Endothelial cell of umbilical vein (primary cell): Measurements from ENCODE around the gene CAMKMT. TPM values are rescaled to one million over a fixed set of nuclear protein-coding genes. Genes with fewer than 3 reads are reported as not detected.

Source experiments
- BruUV-seq: library from RNA; stranded (reverse); fragments of 400-500 nt; replicated peaks from 2 replicates; lab custom pipeline; 2021; lab: Mats Ljungman, UMichigan
- CTCF ChIA-PET: fragments of 300-600, 350-600 bp; sonication (Branson Sonifier 250); formaldehyde crosslinking; loops from one replicate; lab custom pipeline; 2021; ENCODE audit warnings: antibody characterized with exemption, inconsistent platforms; lab: Charles Lee
- POLR2A ChIA-PET: fragments of 300-600, 350-600 bp; sonication (Branson Sonifier 250); formaldehyde crosslinking; loops from one replicate; lab custom pipeline; 2021; ENCODE audit warnings: antibody characterized with exemption, inconsistent platforms; lab: Charles Lee
- DNase-seq: peaks from one replicate; pipeline ENCODE4 v3.0.0-alpha.2; 2011; ENCODE audit warnings: low read depth, low spot score
- FAIRE-seq: peaks from 2 replicates; lab custom pipeline; 2011; peaks lifted over from hg19 to GRCh38; lab: Jason Lieb, UNC
- H2AFZ ChIP-seq: 2 replicates; pipeline ENCODE4 v1.6.0; 2012; ENCODE audit warnings: low read depth, low read length, control low read depth, inconsistent platforms
- H3K27ac ChIP-seq: 2 replicates; pipeline ENCODE4 v1.5.1; 2011; ENCODE audit warnings: low read depth, mild to moderate bottlenecking, control low read depth, low read length, moderate library complexity; ENCODE audit not compliant: insufficient read depth
- H3K27me3 ChIP-seq, 2 experiments: 2 replicates each; pipeline versions ENCODE4 v1.6.0 to v1.6.1; 2011; ENCODE audit warnings: low read length in 2 of 2, mixed read lengths in 1 of 2; ENCODE audit not compliant: control insufficient read depth in 2 of 2, insufficient read depth in 2 of 2
- H3K36me3 ChIP-seq, 2 experiments: 2 replicates in 1 of 2; 3 replicates in 1 of 2; pipeline ENCODE4 v1.5.1; 2011; ENCODE audit warnings: low read length in 2 of 2, mild to moderate bottlenecking in 1 of 2, moderate library complexity in 1 of 2; ENCODE audit not compliant: control insufficient read depth in 2 of 2, insufficient read depth in 2 of 2; ENCODE audit errors: extremely low read depth in 1 of 2
- H3K4me1 ChIP-seq: 3 replicates; pipeline ENCODE4 v1.5.1; 2011; ENCODE audit warnings: mild to moderate bottlenecking, low read length; ENCODE audit not compliant: control insufficient read depth, insufficient read depth; ENCODE audit errors: extremely low read depth
- H3K4me2 ChIP-seq: 2 replicates; pipeline ENCODE4 v1.6.1; 2011; ENCODE audit warnings: low read length, control low read depth, mixed read lengths; ENCODE audit not compliant: insufficient read depth
- H3K4me3 ChIP-seq, 3 experiments: fragments of 200-600 bp in 1 of 3; sonication (generic), shearing (Covaris generic) in 1 of 3; replicated peaks in 1 of 3; 2 replicates each; pipeline ENCODE4 v1.5.1; 2011 to 2016; ENCODE audit warnings: control low read depth in 3 of 3, low read length in 3 of 3, mild to moderate bottlenecking in 2 of 3, inconsistent platforms in 1 of 3, low read depth in 1 of 3, moderate library complexity in 1 of 3; ENCODE audit not compliant: insufficient read depth in 1 of 3
- H3K79me2 ChIP-seq: 2 replicates; pipeline ENCODE4 v1.6.0; 2012; ENCODE audit warnings: low read length, inconsistent platforms; ENCODE audit not compliant: control insufficient read depth, insufficient read depth
- H3K9ac ChIP-seq: replicated peaks from 2 replicates; pipeline ENCODE3; 2011; ENCODE audit warnings: low read length, control low read depth; ENCODE audit not compliant: insufficient read depth; ENCODE audit errors: extremely low read depth
- H3K9me1 ChIP-seq: replicated peaks from 3 replicates; pipeline ENCODE4 v1.6.0; 2011; ENCODE audit warnings: mild to moderate bottlenecking, low read length; ENCODE audit not compliant: control insufficient read depth, insufficient read depth; ENCODE audit errors: extremely low read depth
- H3K9me3 ChIP-seq: replicated peaks from 2 replicates; pipeline ENCODE4 v1.5.1; 2012; ENCODE audit warnings: low read length, inconsistent platforms; ENCODE audit not compliant: control insufficient read depth, insufficient read depth
- H4K20me1 ChIP-seq: replicated peaks from 2 replicates; pipeline ENCODE3; 2011; ENCODE audit warnings: mild to moderate bottlenecking, low read length; ENCODE audit not compliant: control insufficient read depth, insufficient read depth; ENCODE audit errors: extremely low read depth
- EZH2 ChIP-seq: IDR thresholded peaks from 2 replicates; pipeline ENCODE4 v1.6.1; 2012; ENCODE audit warnings: borderline replicate concordance, low read depth, mild to moderate bottlenecking, moderate library complexity, low read length, inconsistent platforms; ENCODE audit not compliant: severe bottlenecking
- FOS ChIP-seq: IDR thresholded peaks from 2 replicates; pipeline ENCODE4 v1.6.1; 2011; ENCODE audit warnings: mild to moderate bottlenecking, low read length, moderate library complexity, borderline replicate concordance; ENCODE audit not compliant: insufficient read depth
- GATA2 ChIP-seq: IDR thresholded peaks from 2 replicates; pipeline ENCODE4 v1.7.0; 2011; ENCODE audit warnings: low read depth, mild to moderate bottlenecking, moderate library complexity, mixed read lengths, low read length; ENCODE audit not compliant: insufficient read length, insufficient read depth
- JUN ChIP-seq: IDR thresholded peaks from 2 replicates; pipeline ENCODE4 v1.6.1; 2011; ENCODE audit warnings: borderline replicate concordance, low read depth; ENCODE audit not compliant: insufficient read length, insufficient read depth
- MYC ChIP-seq: IDR thresholded peaks from one replicate; pipeline ENCODE4 v1.6.1; 2011; ENCODE audit warnings: mild to moderate bottlenecking, low read depth, low read length
- POLR2A ChIP-seq: IDR thresholded peaks from 2 replicates; pipeline ENCODE4 v1.6.1; 2012; ENCODE audit warnings: low read depth, mild to moderate bottlenecking, control low read depth, low read length
- POLR2AphosphoS5 ChIP-seq: IDR thresholded peaks from 2 replicates; pipeline ENCODE4 v1.6.1; 2012; ENCODE audit warnings: low read depth, mild to moderate bottlenecking, control low read depth, low read length, moderate library complexity; ENCODE audit not compliant: insufficient read depth
- dilution Hi-C: fragments of 300-500 bp; cut with MboI; formaldehyde crosslinking; loops from one replicate; pipeline ENCODE4 v1.15.0; 2019; ENCODE audit warnings: low sequenced_read_pairs; ENCODE audit not compliant: extremely low pct_ligation_motif_present
- intact Hi-C: fragments of 100-400 bp; cut with micrococcal nuclease; formaldehyde crosslinking; loops from one replicate; pipeline ENCODE4 v1.10.0; 2022
- polyA plus RNA-seq, 4 experiments: library from polyadenylated mRNA; depleted of rRNA in 3 of 4; stranded (reverse) in 3 of 4; unstranded in 1 of 4; fragments of >200 nt; gene quantifications; 2 replicates each; pipeline versions ENCODE4 v1.2.1 to v1.2.3, GENCODE V29; 2011 to 2012; ENCODE audit warnings: missing spikeins in 1 of 4
- total RNA-seq: library from RNA; stranded (reverse); gene quantifications from 2 replicates; pipeline ENCODE4 v1.2.3, GENCODE V29; 2021
- TF ChIP-seq, protein P1 (sequence below): IDR thresholded peaks from 2 replicates; pipeline ENCODE4 v1.6.1; 2011; ENCODE audit not compliant: insufficient read depth, insufficient read length
- TF ChIP-seq, protein P2 (sequence below), 2 donors: IDR thresholded peaks; 1 replicate in 1 of 2; 2 replicates in 1 of 2; pipeline ENCODE4 v1.5.1; 2011; ENCODE audit warnings: low read length in 2 of 2, mild to moderate bottlenecking in 2 of 2, moderate library complexity in 2 of 2, control low read depth in 1 of 2, inconsistent platforms in 1 of 2, low read depth in 1 of 2; ENCODE audit not compliant: insufficient read depth in 1 of 2; ENCODE audit errors: extremely low read depth in 1 of 2

CAMKMT gene
- total and polyA plus RNA-seq, 2 donors (not counting 3 experiments of a cell fraction or from before 2014, with no cell fraction given) = 4.1 to 10.7 TPM

DNA sequence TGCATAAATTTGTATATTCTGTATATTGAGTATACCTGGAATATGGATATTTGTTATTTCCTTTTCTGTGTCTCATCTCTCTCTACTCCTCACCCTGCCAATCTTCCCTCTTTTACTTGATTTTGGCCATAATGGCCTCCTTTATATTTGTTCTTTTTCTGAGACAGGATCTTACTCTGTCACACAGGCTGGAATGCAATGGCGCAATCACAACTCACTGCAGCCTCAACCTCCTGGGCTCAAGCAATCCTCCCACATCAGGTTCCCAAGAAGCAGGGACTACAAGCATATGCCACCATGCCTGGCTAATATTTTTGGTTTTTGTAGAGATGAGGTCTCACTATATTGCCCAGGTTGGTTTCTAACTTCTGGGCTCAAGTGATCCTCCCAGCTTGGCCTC lies 30.9 kb upstream of the CAMKMT start:
- no TSS peak for BruUV-seq
- dilution Hi-C loops = no loop called here

More for the DNA sequence above, 30.9 kb upstream of the CAMKMT start:
- intact Hi-C loops = no loop called here
- H3K9me1 ChIP-seq = no peaks in the 10 kb centered on the region
- H3K36me3 ChIP-seq = peaks cover 5 to 6% of the 10 kb centered on the region in 2 experiments
- DNase-seq (no peak), FAIRE-seq (no peak)
- no peaks in the 10 kb centered on the region for H3K79me2 ChIP-seq
- no peak overlapping the region for H3K4me2 ChIP-seq
- no peak overlapping the region for H2AFZ ChIP-seq
- no peak overlapping the region for H3K9ac ChIP-seq
- POLR2A ChIA-PET = no interaction called here
- no peak overlapping the region for H3K4me3 ChIP-seq
- no peaks in the 10 kb centered on the region for H3K27me3 ChIP-seq
- TF ChIP-seq, protein P1, sequence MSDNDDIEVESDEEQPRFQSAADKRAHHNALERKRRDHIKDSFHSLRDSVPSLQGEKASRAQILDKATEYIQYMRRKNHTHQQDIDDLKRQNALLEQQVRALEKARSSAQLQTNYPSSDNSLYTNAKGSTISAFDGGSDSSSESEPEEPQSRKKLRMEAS = no peak
- TF ChIP-seq POLR2AphosphoS5 (no peak), GATA2 (no peak), MYC (no peak), POLR2A (no peak), JUN (no peak), FOS (no peak), EZH2 (no peak)
- TF ChIP-seq, protein P2, sequence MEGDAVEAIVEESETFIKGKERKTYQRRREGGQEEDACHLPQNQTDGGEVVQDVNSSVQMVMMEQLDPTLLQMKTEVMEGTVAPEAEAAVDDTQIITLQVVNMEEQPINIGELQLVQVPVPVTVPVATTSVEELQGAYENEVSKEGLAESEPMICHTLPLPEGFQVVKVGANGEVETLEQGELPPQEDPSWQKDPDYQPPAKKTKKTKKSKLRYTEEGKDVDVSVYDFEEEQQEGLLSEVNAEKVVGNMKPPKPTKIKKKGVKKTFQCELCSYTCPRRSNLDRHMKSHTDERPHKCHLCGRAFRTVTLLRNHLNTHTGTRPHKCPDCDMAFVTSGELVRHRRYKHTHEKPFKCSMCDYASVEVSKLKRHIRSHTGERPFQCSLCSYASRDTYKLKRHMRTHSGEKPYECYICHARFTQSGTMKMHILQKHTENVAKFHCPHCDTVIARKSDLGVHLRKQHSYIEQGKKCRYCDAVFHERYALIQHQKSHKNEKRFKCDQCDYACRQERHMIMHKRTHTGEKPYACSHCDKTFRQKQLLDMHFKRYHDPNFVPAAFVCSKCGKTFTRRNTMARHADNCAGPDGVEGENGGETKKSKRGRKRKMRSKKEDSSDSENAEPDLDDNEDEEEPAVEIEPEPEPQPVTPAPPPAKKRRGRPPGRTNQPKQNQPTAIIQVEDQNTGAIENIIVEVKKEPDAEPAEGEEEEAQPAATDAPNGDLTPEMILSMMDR (IDR thresholded peaks at IDR 0.05; ENCODE audit: extremely low read depth in 1 of 2, insufficient read depth in 1 of 2, low read depth in 1 of 2, low read length in 2 of 2) = no peak
- no peak overlapping the region for H3K27ac ChIP-seq
- no peaks in the 10 kb centered on the region for H3K9me3 ChIP-seq
- H4K20me1 ChIP-seq = no peaks in the 10 kb centered on the region
- CTCF ChIA-PET = no interaction called here
- no peaks in the 10 kb centered on the region for H3K4me1 ChIP-seq
